ENCODE measurements around the gene MFRP.

MFRP gene

GRCh38 chr11:119335655-119336543 lies 10.6 kb downstream of the MFRP start:
- no peak for DNase-seq (ENCODE audit: low read depth, low spot score)

GRCh38 chr11:119335091-119335654 lies 11.3 kb downstream of the MFRP start:
- TF ChIP-seq CTCF (IDR thresholded peaks at IDR 0.05; ENCODE audit: low read depth, low read length) = no peak
- in situ Hi-C loops (cut with HindIII; ENCODE audit: low sequenced_read_pairs) = no loop called here
- H3K4me3 ChIP-seq (ENCODE audit: low read depth, low read length) = peak overlapping the region; percentile 65
- DNase-seq (ENCODE audit: low read depth, low spot score) = no peak

More at GRCh38 chr11:119335655-119336543, 10.6 kb downstream of the MFRP start:
- no peak for TF ChIP-seq CTCF (IDR thresholded peaks at IDR 0.05; ENCODE audit: low read depth, low read length)
- in situ Hi-C loops (cut with HindIII; ENCODE audit: low sequenced_read_pairs) = no loop called here
- H3K4me3 ChIP-seq (ENCODE audit: low read depth, low read length) = no peak overlapping the region

GRCh38 chr11:119334174-119334930 lies 12.2 kb downstream of the MFRP start, which contains the start of gene RNF26:
TSS of gene RNF26 (plus strand) at chr11:119334527. CDS start at chr11:119335123, 596 bp downstream.
- no peak for TF ChIP-seq CTCF (IDR thresholded peaks at IDR 0.05; ENCODE audit: low read depth, low read length)
- in situ Hi-C loops (cut with HindIII; ENCODE audit: low sequenced_read_pairs) = no loop called here
- DNase-seq (ENCODE audit: low read depth, low spot score) = peak; percentile 98
- H3K4me3 ChIP-seq (ENCODE audit: low read depth, low read length) = peak within 1 kb of the TSS; percentile 65

GRCh38 chr11:119332111-119332765 lies 14.3 kb downstream of the MFRP start:
- in situ Hi-C loops (cut with HindIII; ENCODE audit: low sequenced_read_pairs) = no loop called here
- no peak for TF ChIP-seq CTCF (IDR thresholded peaks at IDR 0.05; ENCODE audit: low read depth, low read length)
- DNase-seq (ENCODE audit: low read depth, low spot score) = no peak
- no peak overlapping the region for H3K4me3 ChIP-seq (ENCODE audit: low read depth, low read length)

GRCh38 chr11:119330237-119330636 lies 16.3 kb downstream of the MFRP start:
- TF ChIP-seq CTCF (IDR thresholded peaks at IDR 0.05; ENCODE audit: low read depth, low read length) = no peak
- no peak overlapping the region for H3K4me3 ChIP-seq (ENCODE audit: low read depth, low read length)
- no peak for DNase-seq (ENCODE audit: low read depth, low spot score)
- in situ Hi-C loops (cut with HindIII; ENCODE audit: low sequenced_read_pairs) = no loop called here

- no peak for TF ChIP-seq CTCF (IDR thresholded peaks at IDR 0.05; ENCODE audit: low read depth, low read length)
- no peak overlapping the region for H3K4me3 ChIP-seq (ENCODE audit: low read depth, low read length)
- in situ Hi-C loops (cut with HindIII; ENCODE audit: low sequenced_read_pairs) = no loop called here
- no peak for DNase-seq (ENCODE audit: low read depth, low spot score)
Observed at GRCh38 chr11:119329320-119329719, 17.2 kb downstream of the MFRP start.
